HG02840 (cell line): Measurements from ENCODE around the gene NTM.
A peak's percentile ranks its signal among the peaks of the same experiment; 100 is the strongest.

Experiments used
- ATAC-seq: cut with Tn5 transposase; IDR thresholded peaks from one replicate; pipeline ENCODE4 v1.9.1; 2021; ENCODE audit warnings: mild to moderate bottlenecking, moderate library complexity, moderate number of reproducible peaks; ENCODE audit not compliant: unreplicated experiment, low FRiP score

NTM gene

DNA sequence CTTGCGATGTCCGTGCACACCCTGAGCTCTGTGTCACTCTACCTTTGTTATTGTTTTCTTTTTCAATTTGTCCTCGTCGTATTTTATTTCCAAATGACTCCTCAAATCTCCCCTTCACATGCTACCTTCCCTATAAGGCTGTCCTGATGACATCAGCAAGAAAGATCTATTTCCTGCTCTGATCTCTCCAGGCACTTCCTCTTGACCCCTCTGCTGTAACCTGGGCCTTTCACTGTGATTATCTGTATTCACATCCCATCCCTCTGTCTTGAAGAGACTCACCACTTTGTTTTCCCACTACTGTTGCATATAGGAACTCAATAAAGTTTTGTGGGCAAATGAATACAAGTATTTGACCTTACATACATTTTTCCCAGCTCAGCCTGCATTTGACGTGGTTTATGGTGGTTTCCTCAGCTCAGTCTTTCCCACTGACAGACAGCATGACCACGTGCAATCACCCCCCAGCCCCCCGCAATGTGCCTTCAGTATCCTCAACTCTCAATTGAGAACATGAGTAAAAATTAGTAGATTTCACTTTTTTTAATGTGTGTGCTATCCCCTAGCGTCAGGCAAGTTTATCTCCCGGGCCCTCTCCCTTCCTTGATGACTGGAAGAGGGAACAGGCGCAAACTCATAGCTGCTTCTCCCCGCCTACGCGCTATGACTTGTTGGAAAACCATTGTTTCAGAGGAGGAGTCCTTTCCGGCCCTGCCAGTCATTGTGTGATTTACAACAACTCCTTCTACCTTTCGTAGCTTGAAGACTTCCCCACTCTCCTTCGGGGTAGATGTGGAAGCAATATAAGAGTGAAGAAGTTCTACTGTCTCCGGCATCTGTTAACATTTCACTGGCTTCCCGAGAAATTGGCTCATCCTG lies 498.5 kb downstream of the NTM start:
- no peak for ATAC-seq

DNA sequence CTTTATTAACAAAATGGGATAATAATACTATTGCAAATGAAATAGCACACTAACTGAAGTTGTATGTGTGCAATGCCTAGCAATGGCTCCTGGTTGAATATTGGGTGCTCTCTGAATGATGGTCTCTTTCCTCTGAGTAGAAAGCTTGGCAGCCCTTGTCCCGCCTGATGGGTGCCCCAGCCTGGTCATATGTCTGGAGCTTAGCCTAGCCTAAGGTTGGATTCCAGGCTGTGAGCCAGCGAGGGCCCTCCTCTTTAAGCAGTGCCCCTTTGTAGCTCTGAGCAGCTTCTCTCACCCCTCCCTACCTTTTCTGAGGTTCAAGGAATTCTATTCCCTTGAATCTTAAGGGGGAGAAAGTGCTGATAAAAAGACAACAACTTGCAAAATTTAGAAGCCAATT lies 499.9 kb downstream of the NTM start:
- ATAC-seq = no peak

DNA sequence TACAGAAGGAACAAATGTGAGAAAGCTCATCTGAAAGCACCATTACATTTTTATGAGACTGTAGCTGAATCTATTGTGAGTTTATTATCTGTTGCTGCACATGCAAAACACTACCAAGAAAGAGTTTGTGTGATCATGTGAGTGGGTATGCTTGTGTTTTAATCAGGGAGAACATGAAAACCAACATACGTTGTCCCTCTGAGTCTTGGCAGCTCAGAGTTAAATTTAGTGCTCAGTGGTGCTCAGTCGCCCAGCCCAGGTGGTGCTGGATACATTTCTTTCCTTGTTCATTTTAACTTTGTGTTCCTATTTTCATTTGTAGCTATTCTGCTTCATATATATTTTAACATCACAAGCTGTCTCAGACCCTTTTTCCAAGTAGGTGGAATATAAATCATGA lies 500.6 kb downstream of the NTM start:
- ATAC-seq = no peak

DNA sequence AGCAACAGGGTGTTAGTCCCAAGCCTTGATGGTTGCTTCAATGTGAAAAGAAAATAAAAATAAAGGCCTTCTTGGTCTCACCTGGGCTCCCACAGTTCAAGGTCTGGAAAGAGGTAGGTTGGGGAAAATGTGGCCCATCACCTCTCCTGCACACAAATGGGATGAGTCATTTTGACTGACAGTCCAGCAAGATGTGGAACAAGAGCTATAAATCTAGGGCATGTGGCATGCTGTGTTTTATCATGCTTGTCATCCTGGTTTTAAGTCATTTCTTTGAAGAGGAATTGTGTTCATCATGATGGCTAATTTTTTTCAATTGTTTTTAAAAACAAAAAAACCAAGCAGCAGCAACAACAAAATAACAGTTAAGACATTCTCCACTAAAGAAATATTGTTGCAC lies 503.7 kb downstream of the NTM start:
- ATAC-seq = no peak

DNA sequence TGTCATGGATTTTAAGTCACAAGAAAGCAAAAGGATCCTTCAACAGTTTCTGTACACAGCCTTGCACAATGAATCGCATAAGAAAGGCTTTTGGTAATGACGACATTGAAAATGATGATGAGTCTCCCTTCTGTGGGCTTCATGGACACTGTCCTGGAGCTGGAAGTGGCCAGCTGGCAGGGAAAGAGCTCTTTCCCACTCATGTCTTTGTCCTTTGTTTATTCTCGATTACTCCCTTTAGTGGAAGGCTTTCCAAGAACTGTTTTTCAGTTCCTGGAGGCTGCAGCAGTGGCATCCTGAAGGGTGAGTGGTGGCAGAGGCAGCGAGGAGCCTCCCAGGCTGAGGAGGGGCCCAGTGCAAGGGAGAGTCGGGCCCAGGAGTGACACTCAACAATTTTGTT lies 505.2 kb downstream of the NTM start:
- ATAC-seq = no peak

DNA sequence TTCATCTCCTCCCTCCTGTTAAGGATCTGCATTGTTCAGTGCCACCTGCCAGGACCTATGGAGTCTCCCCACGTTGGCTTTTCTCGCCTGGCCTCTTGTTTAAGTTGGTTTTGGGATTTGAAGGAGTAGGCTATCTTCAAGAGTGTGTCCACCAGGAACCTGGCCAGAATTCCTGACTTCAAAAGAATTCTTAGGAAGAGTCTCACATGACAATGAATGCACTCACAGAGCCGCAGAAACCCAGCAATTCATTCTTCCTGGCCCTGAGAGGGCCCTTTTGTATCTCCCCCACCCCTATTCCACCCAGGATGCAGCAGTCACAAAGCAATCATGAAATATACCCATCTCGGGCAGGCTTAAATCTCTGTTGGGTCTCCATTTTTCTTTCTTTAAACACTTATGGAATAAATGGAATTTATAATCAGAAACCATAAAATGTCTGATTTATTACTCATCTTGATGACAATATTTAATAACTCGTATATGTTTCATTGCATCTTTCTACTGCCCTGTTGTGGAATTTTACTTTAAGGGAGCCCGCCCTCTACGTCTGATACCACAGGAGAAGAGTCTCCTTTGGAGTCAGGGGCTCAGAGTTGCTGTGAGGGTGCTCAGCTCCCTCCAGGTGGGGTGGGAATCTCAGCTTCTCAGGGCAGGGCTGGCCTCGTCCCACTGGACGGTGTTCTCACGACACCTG lies 507.0 kb downstream of the NTM start:
- no peak for ATAC-seq

DNA sequence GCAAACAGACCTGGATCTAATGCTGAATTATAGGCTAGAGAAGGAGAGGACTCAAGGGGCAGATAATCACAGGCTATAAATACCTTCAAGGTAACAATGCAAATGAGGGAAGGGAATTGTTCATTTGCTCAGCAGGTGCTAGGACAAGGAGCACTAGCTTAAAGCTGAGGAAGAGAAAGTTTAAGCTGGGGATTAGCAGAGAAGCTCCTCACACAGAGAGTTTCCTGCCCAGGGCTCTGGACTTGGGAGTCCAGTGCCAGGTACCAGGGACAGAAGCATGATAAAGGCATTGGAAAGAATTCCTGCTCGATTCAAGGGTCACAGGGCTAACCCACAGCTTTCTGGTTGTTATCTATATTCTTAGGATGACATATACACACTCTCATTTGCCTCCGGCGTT lies 509.9 kb downstream of the NTM start:
- ATAC-seq = no peak

DNA sequence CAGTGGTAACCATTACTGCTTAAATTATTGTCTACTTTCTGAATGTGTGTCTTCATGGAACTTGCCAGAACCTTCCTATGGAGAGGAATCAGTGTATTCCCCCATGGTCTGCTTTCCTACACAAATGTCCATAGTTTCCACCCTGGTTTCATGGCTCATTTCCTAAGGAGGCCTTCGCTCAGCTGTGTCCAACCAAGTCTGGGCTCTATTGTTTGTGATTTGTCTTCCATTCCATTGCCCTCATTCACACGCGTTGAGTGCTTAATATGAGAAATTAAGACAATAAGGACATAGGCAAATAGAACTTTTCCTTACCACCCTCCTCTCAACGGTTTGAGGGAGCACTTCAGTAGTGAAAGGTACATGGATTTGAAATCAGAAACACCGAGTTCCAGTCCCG lies 510.6 kb downstream of the NTM start:
- ATAC-seq = no peak

DNA sequence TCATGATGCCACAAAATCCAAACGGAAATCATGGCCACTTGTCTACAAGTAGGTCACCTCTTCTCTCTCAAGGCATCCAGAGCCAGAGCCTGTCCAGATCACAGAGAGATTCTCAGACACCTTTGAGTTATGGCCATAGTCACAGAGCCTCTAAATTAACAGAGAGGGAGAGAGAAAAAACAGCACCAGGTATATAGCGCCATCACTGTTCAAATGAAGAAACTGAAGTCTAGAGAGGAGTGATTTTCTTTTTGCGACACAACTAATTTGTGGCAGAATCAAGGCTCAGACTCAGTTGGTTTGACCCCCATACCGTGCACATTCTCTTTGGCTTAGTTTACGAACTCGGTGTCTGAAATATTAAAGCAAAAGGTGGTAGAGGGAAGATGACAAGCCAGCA lies 512.9 kb downstream of the NTM start:
- ATAC-seq = no peak

DNA sequence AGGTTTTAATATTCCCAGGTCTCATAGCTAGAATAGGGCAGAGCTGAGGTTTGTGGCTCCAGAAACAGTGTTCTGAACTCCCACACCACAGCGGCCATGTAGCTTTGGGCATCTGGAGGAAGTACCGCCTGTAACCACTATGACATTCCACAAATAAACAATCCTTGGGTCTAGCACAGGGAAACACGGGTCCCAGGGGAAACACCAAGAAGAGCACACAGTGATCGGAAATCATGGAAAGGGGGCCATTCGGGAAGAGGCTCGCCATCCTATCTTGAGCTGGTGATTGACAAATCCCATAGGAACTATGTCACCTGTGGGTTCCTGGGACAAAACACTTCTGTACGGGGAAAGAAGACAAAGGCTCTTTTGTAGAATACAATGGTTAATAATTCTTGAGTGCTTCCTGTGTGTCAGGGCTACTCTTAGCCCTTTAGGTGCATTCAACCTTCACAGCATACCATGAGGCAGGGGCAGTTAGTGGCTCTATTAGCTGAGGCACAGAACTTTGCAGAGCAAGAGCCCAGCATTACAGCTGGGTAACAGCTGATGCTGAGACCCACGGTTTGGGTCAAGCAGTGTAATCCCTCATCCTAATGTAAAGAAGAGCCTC lies 514.2 kb downstream of the NTM start:
- ATAC-seq = peak; percentile 59

DNA sequence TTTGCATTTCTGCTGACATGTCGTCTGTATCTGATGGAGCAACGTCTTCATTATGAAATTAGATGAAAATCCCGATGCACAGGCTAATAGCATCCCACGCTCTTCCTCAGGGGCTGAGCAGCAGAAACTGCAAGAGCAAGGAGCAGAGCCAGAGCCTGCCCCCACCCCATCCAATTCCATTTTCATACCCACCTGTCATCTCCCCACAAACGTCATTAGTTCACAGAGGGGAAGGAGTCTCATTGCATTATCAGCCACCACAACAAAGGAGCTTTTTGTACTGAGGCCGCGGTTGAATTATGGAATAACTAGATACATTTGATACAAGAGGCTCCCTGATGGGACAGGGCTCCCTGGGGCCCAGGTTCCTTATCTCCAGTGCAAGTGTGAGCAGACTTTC lies 515.0 kb downstream of the NTM start:
- ATAC-seq = no peak

DNA sequence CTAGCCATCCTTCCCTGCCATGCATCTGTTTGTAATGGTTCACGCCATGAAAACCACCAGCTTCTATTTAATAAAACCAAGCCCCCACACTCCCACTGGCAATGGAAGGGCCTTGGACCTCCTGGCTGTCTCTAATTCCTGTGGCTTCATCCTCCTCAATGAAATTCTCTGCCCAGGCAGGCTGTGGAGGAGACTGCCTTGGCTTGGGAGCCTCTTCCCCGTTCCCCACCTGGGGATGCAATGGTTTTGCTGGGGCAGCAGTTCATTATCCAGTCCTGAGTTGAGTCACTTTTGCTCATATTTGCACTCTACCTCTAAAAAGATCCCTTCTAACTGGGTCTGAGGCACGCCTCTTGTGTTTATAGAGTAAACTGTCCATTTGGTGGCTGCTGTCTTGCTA lies 515.8 kb downstream of the NTM start:
- no peak for ATAC-seq

DNA sequence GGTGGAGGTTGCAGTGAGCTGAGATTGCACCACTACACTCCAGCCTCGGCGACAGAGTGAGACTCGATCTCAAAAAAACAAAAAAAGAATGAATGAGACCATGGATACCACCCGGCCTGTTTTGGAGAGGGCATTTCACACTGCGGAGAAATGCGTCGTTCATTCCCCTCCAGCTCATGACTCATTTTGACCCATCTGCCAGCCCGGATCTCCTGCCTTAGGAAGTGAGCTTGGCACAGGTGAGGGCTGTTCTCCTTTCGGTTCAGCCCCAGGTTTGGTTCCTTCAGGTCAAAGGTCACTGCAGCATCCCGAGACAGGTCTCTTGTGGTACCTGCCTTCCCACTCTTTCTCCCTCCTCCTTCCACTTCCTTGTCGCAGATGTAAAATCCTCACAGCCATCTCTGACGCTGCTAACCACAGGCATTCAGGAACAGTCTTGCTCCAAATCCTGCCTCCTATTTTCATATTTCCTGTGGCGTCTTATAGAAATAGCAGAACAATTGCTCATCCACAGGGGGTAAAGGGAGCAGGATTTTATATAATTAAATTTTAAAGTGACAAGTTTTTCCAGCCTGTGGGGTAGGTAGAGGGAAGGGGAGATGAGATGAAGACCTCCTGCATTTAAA lies 517.9 kb downstream of the NTM start:
- no peak for ATAC-seq

DNA sequence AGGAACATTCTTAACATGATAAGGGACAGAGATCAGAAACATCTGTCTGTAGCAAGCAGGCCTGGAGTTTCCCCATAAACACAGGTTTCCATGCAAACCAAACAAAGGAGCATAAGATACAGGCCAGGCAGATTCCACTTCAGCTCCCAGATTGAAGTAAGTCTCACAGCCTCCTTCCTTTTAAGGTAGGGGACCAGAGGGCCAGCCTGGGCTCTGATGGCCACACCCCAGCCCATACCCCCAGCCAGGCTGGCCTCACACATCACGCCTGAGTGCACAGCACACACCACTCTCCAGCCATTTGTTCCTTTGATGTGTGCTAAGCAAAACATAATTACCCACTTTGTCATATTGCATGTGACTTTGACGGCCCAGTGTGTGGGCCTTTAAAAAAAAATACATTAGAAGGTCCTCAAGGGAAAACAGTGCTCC lies 518.7 kb downstream of the NTM start:
- no peak for ATAC-seq

DNA sequence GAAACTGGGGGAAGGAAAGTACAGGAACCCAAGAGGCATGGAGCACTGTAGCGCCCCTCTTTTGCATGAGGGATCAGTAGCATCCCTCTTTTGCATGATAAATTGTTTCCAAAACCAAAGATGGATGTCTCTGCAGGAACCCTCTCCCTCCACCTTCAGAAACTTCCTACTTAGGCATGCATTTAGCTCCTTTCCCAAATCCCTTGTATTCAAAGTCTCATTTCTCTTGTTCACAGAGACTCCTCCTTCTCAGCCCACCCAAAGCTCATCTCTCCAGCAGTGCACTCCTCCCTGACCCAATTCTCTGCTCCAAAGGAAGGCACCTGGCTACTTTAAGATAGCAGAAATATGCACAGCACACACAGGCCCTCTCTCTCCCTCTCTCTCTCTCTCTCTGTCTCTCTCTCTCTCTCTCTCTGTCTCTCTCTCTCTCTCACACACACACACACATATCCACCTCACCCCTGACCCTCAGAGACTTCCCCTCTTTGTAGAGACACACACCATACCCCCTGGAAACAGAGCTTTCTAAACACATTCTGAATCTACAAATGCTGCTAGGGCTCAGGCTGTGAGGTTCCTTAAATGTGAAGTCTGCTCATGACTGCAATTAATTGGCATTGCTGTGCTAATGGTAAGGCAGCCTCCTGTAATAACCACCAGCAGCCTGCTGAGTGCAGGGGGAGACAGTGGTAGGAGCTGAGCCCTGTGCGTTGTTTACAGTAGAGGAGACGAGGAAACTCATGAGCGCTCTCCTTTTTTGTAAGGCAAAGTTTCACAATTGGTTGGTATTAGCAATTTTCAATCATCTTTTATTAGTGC lies 519.6 kb downstream of the NTM start:
- ATAC-seq = no peak

DNA sequence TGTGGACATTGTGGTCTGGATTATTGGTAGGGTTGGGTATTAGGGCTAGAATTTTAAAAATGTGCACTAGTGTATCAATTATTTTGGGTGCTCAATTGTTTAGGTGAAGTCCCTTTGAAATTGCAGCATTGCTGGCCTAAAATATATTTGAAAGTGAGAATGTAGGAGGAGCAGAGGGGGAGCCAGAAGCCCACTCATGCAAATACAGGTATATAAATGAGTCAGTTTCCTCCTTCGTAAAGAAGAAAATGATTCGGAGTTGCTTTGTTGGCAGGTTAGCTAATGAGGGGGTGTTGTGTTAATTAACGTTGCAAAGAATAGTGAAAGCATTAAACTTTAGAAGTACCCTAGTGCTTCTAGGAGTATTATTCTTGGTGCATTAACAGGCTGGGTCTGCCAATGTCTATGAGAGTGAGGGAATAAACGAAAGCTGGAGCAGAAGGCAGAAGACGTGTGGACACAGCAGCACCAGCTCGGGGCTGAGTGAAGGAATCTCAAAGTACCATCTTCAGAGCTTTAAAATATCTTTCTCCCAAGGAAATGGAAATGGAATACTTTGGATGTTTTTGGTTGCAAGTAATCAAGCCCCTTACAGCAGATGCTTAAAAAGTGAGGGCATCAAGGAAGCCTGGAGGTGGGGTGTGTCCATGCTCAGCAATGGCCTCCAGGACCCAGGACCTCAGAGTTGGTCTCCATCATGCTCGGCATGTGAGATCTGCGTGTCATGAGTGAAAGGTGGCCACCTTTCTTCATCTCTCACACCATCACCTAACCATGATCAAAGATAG lies 522.9 kb downstream of the NTM start:
- ATAC-seq = peak; percentile 76

DNA sequence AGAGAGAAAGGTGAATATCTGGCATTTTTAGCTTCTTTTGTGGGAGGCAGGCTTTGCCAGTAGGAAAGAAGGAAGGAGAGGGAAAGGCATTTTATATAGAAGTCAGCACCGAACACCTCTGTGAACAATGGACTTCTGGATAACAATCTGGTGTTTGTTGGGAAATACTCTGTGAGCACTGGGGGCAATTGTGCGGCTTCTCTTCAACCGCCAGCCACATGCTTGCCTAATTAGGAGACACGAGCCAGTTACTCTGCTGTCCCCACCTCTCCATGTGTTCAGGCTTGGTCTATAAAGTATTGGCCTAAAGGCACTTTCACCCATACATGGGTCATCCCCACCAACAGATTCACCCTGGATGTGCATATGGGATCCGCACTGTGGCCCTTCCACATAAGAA lies 523.6 kb downstream of the NTM start:
- ATAC-seq = no peak

DNA sequence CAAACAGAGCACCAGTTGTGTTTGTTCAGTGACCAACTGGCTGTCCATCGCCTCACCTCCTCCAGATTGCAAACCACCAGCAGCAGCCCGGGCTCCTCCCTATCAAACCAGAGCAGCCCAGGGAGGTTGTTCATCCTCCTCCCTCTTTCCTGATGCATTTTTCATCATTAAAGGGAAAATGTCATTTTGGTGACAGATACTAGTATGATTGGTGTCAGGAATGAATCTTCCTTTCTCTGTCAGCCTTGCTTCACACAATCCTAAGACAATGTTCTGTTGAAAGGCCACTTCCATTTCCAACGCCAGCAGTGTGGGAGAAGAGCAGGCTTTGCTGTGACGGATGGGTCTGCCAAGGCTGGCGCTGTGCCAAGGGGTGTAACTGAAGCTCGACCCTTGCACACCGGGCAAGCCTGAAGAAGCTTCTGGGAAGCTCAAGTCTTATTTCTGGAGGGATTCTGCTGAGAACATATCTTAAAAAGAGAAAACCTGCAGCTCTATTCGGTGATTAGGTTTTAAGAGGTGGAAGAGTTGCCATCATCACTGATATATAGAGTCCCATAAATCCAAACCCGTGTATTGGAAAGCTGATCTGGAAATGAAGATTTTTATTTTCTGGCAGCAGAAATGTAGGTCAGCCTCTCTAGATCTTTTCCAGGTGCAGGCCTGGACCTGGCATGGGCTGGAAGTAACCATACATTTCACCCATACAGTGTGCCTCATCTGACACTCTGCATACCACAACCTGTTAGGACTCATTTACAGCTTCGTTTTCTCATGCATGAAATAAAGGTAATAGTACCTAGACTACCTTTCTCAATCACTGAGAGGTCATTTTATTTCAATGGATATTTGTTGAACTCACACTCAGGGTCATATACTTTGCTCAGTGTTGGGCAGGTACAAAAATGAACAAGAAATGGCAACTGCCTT lies 524.5 kb downstream of the NTM start:
- ATAC-seq = no peak
